Panc1 (cell line): ENCODE measurements around the gene SLCO3A1. TPM values are rescaled to one million over a fixed set of nuclear protein-coding genes. Genes with fewer than 3 reads are reported as not detected.

Source experiments
- ATAC-seq: fragments of 200-7000 bp; cut with Tn5 transposase; 2 replicates; pipeline ENCODE4 v1.9.1; 2020; ENCODE audit warnings: mild to moderate bottlenecking, moderate library complexity
- BruUV-seq: library from RNA; stranded (reverse); fragments of 400-500 nt; replicated peaks from 2 replicates; lab custom pipeline; 2021; lab: Mats Ljungman, UMichigan
- CTCF ChIA-PET: fragments of 300-600 bp; sonication (Branson Sonifier 250); formaldehyde crosslinking; loops from one replicate; lab custom pipeline; 2022; ENCODE audit warnings: antibody characterized with exemption; lab: Charles Lee
- POLR2A ChIA-PET: fragments of 300-600 bp; sonication (Branson Sonifier 250); formaldehyde crosslinking; loops from one replicate; lab custom pipeline; 2022; ENCODE audit warnings: antibody characterized with exemption; lab: Charles Lee
- DNase-seq: peaks from one replicate; pipeline ENCODE4 v3.0.0-alpha.2; 2010; ENCODE audit warnings: low read depth, low spot score
- H3K27ac ChIP-seq: 2 replicates; pipeline ENCODE4 v1.5.1; 2011; ENCODE audit warnings: mild to moderate bottlenecking, low read length, inconsistent platforms
- H3K27me3 ChIP-seq: fragments of 200-500 bp; sonication (Bioruptor generic); 2 replicates; pipeline ENCODE4 v1.6.0; 2014; ENCODE audit warnings: low read length, inconsistent platforms; ENCODE audit not compliant: control insufficient read depth, insufficient read depth
- H3K36me3 ChIP-seq: fragments of 200-500 bp; sonication (Bioruptor generic); 2 replicates; pipeline ENCODE4 v1.5.1; 2014; ENCODE audit warnings: inconsistent platforms, mild to moderate bottlenecking, low read length, moderate library complexity; ENCODE audit not compliant: control insufficient read depth, insufficient read depth
- H3K4me1 ChIP-seq: 2 replicates; pipeline ENCODE4 v1.5.1; 2011; ENCODE audit warnings: inconsistent platforms, mild to moderate bottlenecking, low read length, moderate library complexity; ENCODE audit not compliant: control insufficient read depth, insufficient read depth
- H3K4me3 ChIP-seq, 2 experiments: 2 replicates each; pipeline ENCODE4 v1.5.1; 2011 to 2012; ENCODE audit warnings: low read depth in 2 of 2, low read length in 2 of 2, mild to moderate bottlenecking in 2 of 2, inconsistent platforms in 1 of 2, moderate library complexity in 1 of 2
- H3K9me3 ChIP-seq: fragments of 200-500 bp; sonication (Bioruptor generic); 2 replicates; pipeline ENCODE4 v1.5.1; 2014; ENCODE audit warnings: low read depth, mild to moderate bottlenecking, inconsistent platforms, low read length, moderate library complexity; ENCODE audit not compliant: control insufficient read depth, insufficient read depth
- CTCF ChIP-seq: fragments of 450-650 bp; IDR thresholded peaks from 2 replicates; pipeline ENCODE4 v1.5.1; 2017; ENCODE audit warnings: mild to moderate bottlenecking
- POLR2AphosphoS5 ChIP-seq: IDR thresholded peaks from 2 replicates; pipeline ENCODE4 v1.6.1; 2012; ENCODE audit warnings: mild to moderate bottlenecking, low read depth, low read length, moderate library complexity
- REST ChIP-seq, 2 experiments: IDR thresholded peaks; 2 replicates each; pipeline ENCODE4 v1.6.1; 2011 to 2012; ENCODE audit warnings: low read depth in 2 of 2, control low read depth in 1 of 2, low read length in 1 of 2, mild to moderate bottlenecking in 1 of 2, moderate library complexity in 1 of 2; ENCODE audit not compliant: insufficient read depth in 1 of 2
- SIN3A ChIP-seq: IDR thresholded peaks from 2 replicates; pipeline ENCODE4 v1.6.1; 2012; ENCODE audit warnings: low read depth, mild to moderate bottlenecking, low read length, moderate library complexity, borderline replicate concordance; ENCODE audit not compliant: insufficient read depth
- TCF7L2 ChIP-seq: IDR thresholded peaks from 2 replicates; pipeline ENCODE4 v1.6.1; 2011; ENCODE audit warnings: mild to moderate bottlenecking, low read depth, low read length, inconsistent platforms
- in situ Hi-C: cut with HindIII; loops from 2 replicates; pipeline ENCODE4 v1.10.0; 2016; ENCODE audit warnings: low sequenced_read_pairs, low pct_unique_long_range_greater_than_20kb
- intact Hi-C: fragments of 100-400 bp; cut with micrococcal nuclease; formaldehyde crosslinking; loops from one replicate; pipeline ENCODE4 v1.10.0; 2022; ENCODE audit not compliant: unreplicated experiment
- total RNA-seq: library from RNA; stranded (reverse); gene quantifications from one replicate; pipeline ENCODE4 v1.2.1, GENCODE V29; 2021; ENCODE audit not compliant: unreplicated experiment

Gene SLCO3A1
- total RNA-seq, 1 experiment from 2014 or later: 20.6 TPM

GRCh38 chr15:91988655-91989054 lies 135.1 kb downstream of the SLCO3A1 start:
- no peaks in the 10 kb centered on the region for H3K27me3 ChIP-seq
- in situ Hi-C loops (no loop called here), intact Hi-C loops (no loop called here)
- no peak overlapping the region for H3K4me3 ChIP-seq
- ATAC-seq (no peak), DNase-seq (no peak)
- no peaks in the 10 kb centered on the region for H3K9me3 ChIP-seq
- no peaks in the 10 kb centered on the region for H3K36me3 ChIP-seq
- TF ChIP-seq TCF7L2: no peak
- TF ChIP-seq REST (IDR thresholded peaks at IDR 0.05; ENCODE audit: insufficient read depth in 1 of 2, low read depth in 2 of 2, low read length in 1 of 2): no peak
- no peak for TF ChIP-seq CTCF
- no peak for TF ChIP-seq SIN3A
- no peak for TF ChIP-seq POLR2AphosphoS5
- ChIA-PET POLR2A (no interaction called here), CTCF (no interaction called here)
- no peak overlapping the region for H3K27ac ChIP-seq
- H3K4me1 ChIP-seq: no peaks in the 10 kb centered on the region
- no TSS peak for BruUV-seq

- in situ Hi-C loops (no loop called here), intact Hi-C loops (no loop called here)
- Histone ChIP-seq H3K36me3 (no peaks in the 10 kb centered on the region), H3K9me3 (no peaks in the 10 kb centered on the region), H3K4me3 (no peak overlapping the region), H3K4me1 (no peaks in the 10 kb centered on the region), H3K27ac (no peak overlapping the region), H3K27me3 (no peaks in the 10 kb centered on the region)
- DNase-seq (no peak), ATAC-seq (no peak)
- no peak for TF ChIP-seq SIN3A
- TF ChIP-seq CTCF: no peak
- no peak for TF ChIP-seq TCF7L2
- TF ChIP-seq REST (IDR thresholded peaks at IDR 0.05; ENCODE audit: insufficient read depth in 1 of 2, low read depth in 2 of 2, low read length in 1 of 2): no peak
- TF ChIP-seq POLR2AphosphoS5: no peak
- POLR2A ChIA-PET: no interaction called here
- CTCF ChIA-PET: no interaction called here
- no TSS peak for BruUV-seq
Observed at GRCh38 chr15:91989821-91990220, 136.3 kb downstream of the SLCO3A1 start.
